ENCODE data around the gene APLF. TPM values are rescaled to one million over a fixed set of nuclear protein-coding genes. Genes with fewer than 3 reads are reported as not detected.

The APLF gene
- total and polyA plus RNA-seq, 2 of the 8 experiments (the other 6 are each of a cell fraction or from before 2014, with no cell fraction given) = 4.4 to 7.3 TPM

GRCh38 chr2:68565858-68566257, 98.5 kb downstream of the APLF start:
- no peaks in the 10 kb centered on the region for H3K79me2 ChIP-seq (ENCODE audit: control insufficient read depth in 1 of 2, insufficient read depth in 2 of 2, low read length in 2 of 2)
- no peak for DNase-seq (ENCODE audit: low read depth in 1 of 2, low spot score in 2 of 2)
- no peak overlapping the region for H2AK5ac ChIP-seq (ENCODE audit: low read depth, low read length)
- H3K9ac ChIP-seq (replicated peaks in 1 of 4; ENCODE audit: extremely low read depth in 1 of 4, low read depth in 3 of 4, low read length in 3 of 4) = no peak overlapping the region
- no peaks in the 10 kb centered on the region for H3K36me3 ChIP-seq (ENCODE audit: control insufficient read depth in 2 of 4, insufficient read depth in 4 of 4, low read length in 3 of 4)
- no peaks in the 10 kb centered on the region for H3K4me1 ChIP-seq (replicated peaks in 1 of 4; ENCODE audit: control insufficient read depth in 3 of 4, insufficient read depth in 4 of 4, low read length in 3 of 4)
- H3K18ac ChIP-seq (ENCODE audit: extremely low read depth, low read length) = no peak overlapping the region
- FAIRE-seq = no peak
- POLR2A ChIA-PET (ENCODE audit: partially characterized antibody) = no interaction called here
- no peak overlapping the region for H4K8ac ChIP-seq (ENCODE audit: extremely low read depth, insufficient read depth, low read length)
- no peak overlapping the region for H3K27ac ChIP-seq (ENCODE audit: low read depth, low read length)
- H3K4me3 ChIP-seq (ENCODE audit: extremely low read depth in 1 of 4, insufficient read depth in 2 of 4, low read depth in 3 of 4, low read length in 4 of 4) = no peak overlapping the region
- H3K23ac ChIP-seq (ENCODE audit: insufficient read length) = no peak overlapping the region
- H3K9me3 ChIP-seq (ENCODE audit: insufficient read depth in 2 of 2, low read depth in 1 of 2, low read length in 1 of 2) = no peaks in the 10 kb centered on the region
- no peak overlapping the region for H2BK15ac ChIP-seq (ENCODE audit: low read length)
- no peak overlapping the region for H3K14ac ChIP-seq (ENCODE audit: insufficient read length)
- TF ChIP-seq RXRA (IDR thresholded peaks at IDR 0.05; ENCODE audit: insufficient read depth, low read depth, low read length) (no peak), ASH2L (IDR thresholded peaks at IDR 0.05; ENCODE audit: low read length) (no peak), CREB1 (IDR thresholded peaks at IDR 0.05) (no peak), TCF12 (IDR thresholded peaks at IDR 0.05; ENCODE audit: low read depth, low read length) (no peak), SAP30 (IDR thresholded peaks at IDR 0.05; ENCODE audit: insufficient read depth, insufficient replicate concordance, low read length) (no peak), CHD2 (IDR thresholded peaks at IDR 0.05; ENCODE audit: low read length) (no peak), BCL11A (IDR thresholded peaks at IDR 0.05; ENCODE audit: low read depth in 2 of 2, low read length in 2 of 2) (no peak), SP4 (IDR thresholded peaks at IDR 0.05; ENCODE audit: low read length) (no peak), BRCA1 (IDR thresholded peaks at IDR 0.05; ENCODE audit: low read depth, low read length) (no peak), TAF1 (IDR thresholded peaks at IDR 0.05; ENCODE audit: low read depth, low read length) (no peak), RBBP5 (IDR thresholded peaks at IDR 0.05; ENCODE audit: borderline replicate concordance, low read depth, low read length) (no peak), BACH1 (IDR thresholded peaks at IDR 0.05; ENCODE audit: low read length) (no peak), SP1 (IDR thresholded peaks at IDR 0.05; ENCODE audit: low read depth, low read length) (no peak), NRF1 (IDR thresholded peaks at IDR 0.05; ENCODE audit: low read depth, low read length) (no peak), RNF2 (IDR thresholded peaks at IDR 0.05; ENCODE audit: borderline replicate concordance, low read depth, low read length, missing control alignments, poor library complexity, severe bottlenecking) (no peak), CBX8 (IDR thresholded peaks at IDR 0.05; ENCODE audit: borderline replicate concordance, low read depth, low read length) (no peak), CBX5 (IDR thresholded peaks at IDR 0.05; ENCODE audit: low read depth, low read length) (no peak)
- no peak overlapping the region for H3K4ac ChIP-seq (replicated peaks; ENCODE audit: insufficient read length, low read depth, low read length)
- 86% methylated on average over 4 of the region's 4 CpGs; no CpG with 5 or more reads in 1 of the 2 experiments for WGBS, 2 experiments (ENCODE audit: extremely low coverage in 1 of 2, insufficient coverage in 1 of 2, insufficient read length in 1 of 2, insufficient replicate concordance in 2 of 2, low coverage in 1 of 2, low lambda C conversion rate in 2 of 2, missing lambda C conversion rate in 1 of 2)
- no peak overlapping the region for H2AFZ ChIP-seq (ENCODE audit: low read length)
- H3K56ac ChIP-seq (replicated peaks; ENCODE audit: insufficient read length, low read depth, low read length) = no peak overlapping the region
- CTCF ChIA-PET (ENCODE audit: partially characterized antibody) = no interaction called here
- no peak overlapping the region for H3K4me2 ChIP-seq (ENCODE audit: insufficient read depth in 1 of 2, low read depth in 2 of 2, low read length in 2 of 2)
- H4K5ac ChIP-seq (ENCODE audit: insufficient read length, low read depth, low read length) = no peak overlapping the region
- no peaks in the 10 kb centered on the region for H4K20me1 ChIP-seq (replicated peaks in 1 of 2; ENCODE audit: control insufficient read depth in 1 of 2, insufficient read depth in 2 of 2, low read length in 2 of 2)
- H3K27me3 ChIP-seq (replicated peaks in 1 of 4; ENCODE audit: control insufficient read depth in 3 of 4, extremely low read depth in 1 of 4, insufficient read depth in 3 of 4, low read length in 3 of 4) = no peaks in the 10 kb centered on the region
- H2BK20ac ChIP-seq (ENCODE audit: low read length) = no peak overlapping the region
- H4K91ac ChIP-seq (replicated peaks; ENCODE audit: insufficient read length, low read length) = no peak overlapping the region
- H2BK120ac ChIP-seq (replicated peaks; ENCODE audit: low read depth, low read length) = no peak overlapping the region
- no peak overlapping the region for H2BK5ac ChIP-seq (ENCODE audit: low read depth, low read length)
- no peaks in the 10 kb centered on the region for H3K79me1 ChIP-seq (ENCODE audit: low read depth, low read length)
- H2BK12ac ChIP-seq (ENCODE audit: low read depth, low read length) = no peak overlapping the region
- H3K23me2 ChIP-seq (ENCODE audit: low read depth, low read length) = no peaks in the 10 kb centered on the region
